K562 (cell line): Measurements from ENCODE around the gene SLC2A4. TPM values are rescaled to one million over a fixed set of nuclear protein-coding genes. Genes with fewer than 3 reads are reported as not detected.

Experiments
- ATAC-seq: fragments of 200-7000 bp; cut with Tn5 transposase; 3 replicates; pipeline ENCODE4 v1.9.1; 2020; ENCODE audit warnings: moderate library complexity
- BruUV-seq: library from RNA; stranded (reverse); fragments of 400-500 nt; replicated peaks from 2 replicates; lab custom pipeline; 2021; lab: Mats Ljungman, UMichigan
- CTCF ChIA-PET: fragments of 300-600 bp; formaldehyde crosslinking; extraction: SDS; loops from one replicate; lab custom pipeline; 2021; ENCODE audit warnings: low intra/inter-chr PET ratio; lab: Yijun Ruan, JAX
- POLR2A ChIA-PET: fragments of 300-600, 350-650 bp; sonication (Branson Sonifier 250); formaldehyde crosslinking; extraction: SDS; loops from one replicate; lab custom pipeline; 2021; ENCODE audit warnings: antibody characterized with exemption, inconsistent platforms; lab: Yijun Ruan, JAX
- DNase-seq, 4 experiments: peaks; one replicate each; pipeline versions ENCODE4 v3.0.0 to v3.0.0-alpha.2; 2011 to 2018; ENCODE audit warnings: low spot score in 3 of 4, mixed read lengths in 3 of 4; ENCODE audit errors: extremely low read depth in 1 of 4
- FAIRE-seq: peaks from 2 replicates; lab custom pipeline; 2011; peaks lifted over from hg19 to GRCh38; lab: Jason Lieb, UNC
- H2AFZ ChIP-seq: 2 replicates; pipeline ENCODE4 v1.6.0; 2011; ENCODE audit warnings: low read depth, low read length, control low read depth, inconsistent platforms
- H3K27ac ChIP-seq: fragments of 200-600 bp; 3 replicates; pipeline ENCODE4 v1.8.0; 2011; ENCODE audit warnings: low read depth, mild to moderate bottlenecking, control low read depth, inconsistent platforms, low read length, moderate library complexity, mixed read lengths; ENCODE audit errors: extremely low read depth
- H3K27me3 ChIP-seq, 2 experiments: fragments of 300-600 bp in 1 of 2; 2 replicates in 1 of 2; 3 replicates in 1 of 2; pipeline versions ENCODE4 v1.6.0 to v1.8.0; 2011; ENCODE audit warnings: inconsistent platforms in 2 of 2, low read length in 2 of 2, mild to moderate bottlenecking in 1 of 2, mixed read lengths in 1 of 2, moderate library complexity in 1 of 2; ENCODE audit not compliant: control insufficient read depth in 2 of 2, insufficient read depth in 2 of 2
- H3K36me3 ChIP-seq: fragments of 300-600 bp; 3 replicates; pipeline ENCODE4 v1.8.0; 2011; ENCODE audit warnings: mild to moderate bottlenecking, low read length, inconsistent platforms; ENCODE audit not compliant: control insufficient read depth, insufficient read depth
- H3K4me1 ChIP-seq, 2 experiments: fragments of 200-600 bp in 1 of 2; replicated peaks in 1 of 2; 2 replicates in 1 of 2; 3 replicates in 1 of 2; pipeline versions ENCODE4 v1.5.1 to v1.8.0; 2011; ENCODE audit warnings: inconsistent platforms in 2 of 2, low read length in 2 of 2, mild to moderate bottlenecking in 1 of 2, mixed read lengths in 1 of 2, moderate library complexity in 1 of 2; ENCODE audit not compliant: control insufficient read depth in 2 of 2, insufficient read depth in 2 of 2
- H3K4me2 ChIP-seq: 2 replicates; pipeline ENCODE4 v1.6.1; 2011; ENCODE audit warnings: low read length, control low read depth, inconsistent platforms, mixed read lengths; ENCODE audit not compliant: insufficient read depth
- H3K4me3 ChIP-seq: fragments of 200-600 bp; sonication (generic), shearing (Covaris generic); 2 replicates; pipeline ENCODE4 v1.5.1; 2016; ENCODE audit warnings: control low read depth, inconsistent platforms
- H3K79me2 ChIP-seq: fragments of 200-600 bp; 3 replicates; pipeline ENCODE4 v1.8.0; 2011; ENCODE audit warnings: low read length, inconsistent platforms; ENCODE audit not compliant: control insufficient read depth, insufficient read depth
- H3K9ac ChIP-seq, 2 experiments: 2 replicates each; pipeline versions ENCODE4 v1.6.0 to v1.6.1; 2011; ENCODE audit warnings: low read depth in 2 of 2, low read length in 2 of 2, control low read depth in 1 of 2, inconsistent platforms in 1 of 2, mild to moderate bottlenecking in 1 of 2, mixed read lengths in 1 of 2; ENCODE audit not compliant: insufficient read depth in 1 of 2
- H3K9me1 ChIP-seq: one replicate; pipeline ENCODE4 v1.6.0; 2011; ENCODE audit warnings: inconsistent platforms, mild to moderate bottlenecking, low read length, moderate library complexity; ENCODE audit not compliant: control insufficient read depth, insufficient read depth
- H3K9me3 ChIP-seq: replicated peaks from 2 replicates; pipeline ENCODE4 v1.5.1; 2011; ENCODE audit warnings: low read depth, low read length, inconsistent platforms; ENCODE audit not compliant: control insufficient read depth, insufficient read depth
- H4K20me1 ChIP-seq: replicated peaks from 2 replicates; pipeline ENCODE4 v1.6.1; 2011; ENCODE audit warnings: low read length, inconsistent platforms, mixed read lengths; ENCODE audit not compliant: control insufficient read depth, insufficient read depth
- BCL6 ChIP-seq: fragments of 250-450 bp; sonication (Bioruptor Pico); IDR thresholded peaks from 2 replicates; pipeline ENCODE4 v1.4.0; 2020
- CBFA2T2 ChIP-seq: fragments of 450-650 bp; conservative IDR thresholded peaks from 2 replicates; pipeline ENCODE4 v1.6.1; 2017; ENCODE audit warnings: mild to moderate bottlenecking
- ESRRA ChIP-seq: fragments of 450-650 bp; IDR thresholded peaks from 2 replicates; pipeline ENCODE4 v1.6.1; 2014; ENCODE audit warnings: low read depth, mild to moderate bottlenecking, moderate library complexity, borderline replicate concordance
- FOXK2 ChIP-seq, 2 experiments: fragments of 450-650 bp; IDR thresholded peaks in 1 of 2; conservative IDR thresholded peaks in 1 of 2; 2 replicates each; pipeline ENCODE4 v1.6.1; 2016; ENCODE audit warnings: low read depth in 2 of 2, mild to moderate bottlenecking in 1 of 2
- HDAC1 ChIP-seq, 2 experiments: fragments of 450-650 bp; IDR thresholded peaks; 2 replicates each; pipeline ENCODE4 v1.6.1; 2016 to 2017; ENCODE audit warnings: inconsistent platforms in 1 of 2, mild to moderate bottlenecking in 1 of 2, moderate library complexity in 1 of 2
- MAZ ChIP-seq, 2 experiments: fragments of 450-650 bp in 1 of 2; sonication (generic) in 1 of 2; formaldehyde crosslinking; IDR thresholded peaks in 1 of 2; conservative IDR thresholded peaks in 1 of 2; 2 replicates each; pipeline versions ENCODE4 v1.4.0 to v1.5.0; 2020; ENCODE audit warnings: mild to moderate bottlenecking in 1 of 2, missing genetic modification reagents in 1 of 2
- POLR2AphosphoS5 ChIP-seq: IDR thresholded peaks from 2 replicates; pipeline ENCODE4 v1.6.1; 2011; ENCODE audit warnings: mild to moderate bottlenecking, low read depth, low read length, moderate library complexity; ENCODE audit not compliant: control insufficient read depth, insufficient read depth
- TAL1 ChIP-seq: fragments of 450-650 bp; IDR thresholded peaks from 2 replicates; pipeline ENCODE4 v1.6.1; 2016; ENCODE audit warnings: mild to moderate bottlenecking
- TEAD1 ChIP-seq, 2 experiments: fragments of 450-650 bp in 1 of 2; sonication (generic) in 1 of 2; formaldehyde crosslinking; IDR thresholded peaks; 2 replicates each; pipeline versions ENCODE4 v1.4.0 to v1.8.0; 2020 to 2022; ENCODE audit warnings: mild to moderate bottlenecking in 2 of 2, missing genetic modification reagents in 1 of 2
- ZNF23 ChIP-seq: fragments of 250-450 bp; sonication (Bioruptor Pico); IDR thresholded peaks from 2 replicates; pipeline ENCODE4 v1.4.0; 2020; ENCODE audit warnings: mild to moderate bottlenecking
- ZNF3 ChIP-seq: fragments of 250-450 bp; sonication (Bioruptor Pico); IDR thresholded peaks from 2 replicates; pipeline ENCODE4 v1.5.0; 2021; ENCODE audit warnings: mild to moderate bottlenecking, moderate library complexity
- ZNF384 ChIP-seq: IDR thresholded peaks from 2 replicates; pipeline ENCODE4 v1.6.1; 2012; ENCODE audit warnings: low read depth, low read length, improper control_type of control experiment
- WGBS: fragments of 100-300 bp; shearing (Covaris generic); methylation state at CpG from one replicate; pipeline ENCODE4 v1.1.6; 2016; ENCODE audit warnings: low coverage, mixed read lengths; ENCODE audit not compliant: insufficient coverage; ENCODE audit errors: missing lambda C conversion rate; 5-methylcytosine and 5-hydroxymethylcytosine counted together
- in situ Hi-C: fragments of 300-500 bp; cut with MboI; formaldehyde crosslinking; loops from 4 replicates; pipeline ENCODE4 v1.15.0; 2018; ENCODE audit warnings: inconsistent platforms, mixed read lengths
- intact Hi-C: fragments of 100-400 bp; cut with micrococcal nuclease; formaldehyde crosslinking; loops from 2 replicates; pipeline ENCODE4 v1.14.2; 2022
- polyA plus RNA-seq, 8 experiments: library from polyadenylated mRNA; depleted of rRNA in 4 of 8; stranded (reverse) in 5 of 8; unstranded in 3 of 8; fragments of >200 nt; fragmentation: Nextera tagmentation in 2 of 8; fragmentation: Illumina TruSeq in 1 of 8; extraction: Ambion mirVana in 2 of 8; extraction: Trizol in 1 of 8; gene quantifications; 2 replicates each; pipeline versions ENCODE4 v1.2.1 to v1.2.3, GENCODE V29; 2011 to 2014; ENCODE audit warnings: inconsistent platforms in 1 of 8, missing spikeins in 1 of 8
- total RNA-seq, 7 experiments: library from RNA; depleted of rRNA in 6 of 7; stranded (reverse); fragments of >200 nt in 6 of 7; fragmentation: Illumina TruSeq in 2 of 7; extraction: Trizol in 2 of 7; gene quantifications; 2 replicates each; pipeline versions ENCODE4 v1.2.1 to v1.2.3, GENCODE V29; 2011 to 2021; ENCODE audit warnings: low replicate concordance in 1 of 7
- TF ChIP-seq, protein P1 (sequence below): sonication (generic); formaldehyde crosslinking; IDR thresholded peaks from 2 replicates; pipeline ENCODE4 v1.8.0; 2022; ENCODE audit warnings: missing genetic modification reagents, mild to moderate bottlenecking, moderate library complexity, borderline replicate concordance
- TF ChIP-seq, protein P2 (sequence below): sonication (generic); formaldehyde crosslinking; IDR thresholded peaks from 2 replicates; pipeline ENCODE4 v1.9.0; 2022; ENCODE audit warnings: mild to moderate bottlenecking, missing genetic modification reagents
- TF ChIP-seq, protein P3 (sequence below), 3 experiments: IDR thresholded peaks in 2 of 3; conservative IDR thresholded peaks in 1 of 3; 2 replicates each; pipeline ENCODE4 v1.5.1; 2011 to 2012; ENCODE audit warnings: low read length in 3 of 3, mild to moderate bottlenecking in 3 of 3, control low read depth in 2 of 3, improper control_type of control experiment in 1 of 3, inconsistent platforms in 1 of 3, low read depth in 1 of 3, mixed read lengths in 1 of 3, moderate library complexity in 1 of 3; ENCODE audit not compliant: insufficient read depth in 2 of 3

SLC2A4 gene
- total and polyA plus RNA-seq, 9 of the 15 experiments (the other 6 are each of a cell fraction or from before 2014, with no cell fraction given): 0.74 to 3.5 (median 1.6) TPM

DNA sequence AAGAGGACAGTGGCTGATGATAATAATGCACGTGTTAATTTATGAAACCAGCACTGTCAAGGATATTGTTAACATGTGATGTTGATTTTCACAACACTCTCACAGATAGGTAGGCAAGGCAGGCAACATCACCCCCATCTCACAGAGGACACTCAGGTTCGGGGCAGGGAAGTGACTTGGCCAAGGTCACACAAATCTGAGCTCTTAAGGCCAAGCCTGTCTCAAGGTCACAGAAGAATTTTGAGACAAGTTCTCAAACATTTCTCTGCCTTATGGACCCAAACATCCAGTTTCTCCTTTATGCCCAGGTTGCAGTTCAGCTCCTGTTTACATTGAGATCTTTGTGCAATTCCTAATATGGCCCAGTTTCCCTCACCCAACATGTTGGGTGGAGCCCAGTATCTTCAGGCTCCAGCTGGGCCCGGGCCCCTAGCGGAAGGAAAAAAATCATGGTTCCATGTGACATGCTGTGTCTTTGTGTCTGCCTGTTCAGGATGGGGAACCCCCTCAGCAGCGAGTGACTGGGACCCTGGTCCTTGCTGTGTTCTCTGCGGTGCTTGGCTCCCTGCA is 1.3 kb downstream of the SLC2A4 start:
- Histone ChIP-seq H3K27ac (peak overlapping the region; percentile 39; the same call in 2 of the 3 replicates), H3K27me3 (no peaks in the 10 kb centered on the region), H3K79me2 (no peaks in the 10 kb centered on the region; the same call in 2 of the 3 replicates), H2AFZ (no peak overlapping the region), H3K9ac (peak overlapping the region; percentile 65 to 91; a peak in 3 of 4 replicates), H3K4me1 (peaks cover 15 to 44% of the 10 kb centered on the region in 2 experiments; a peak in 4 of 5 replicates), H3K9me3 (no peaks in the 10 kb centered on the region), H3K9me1 (no peaks in the 10 kb centered on the region), H3K4me2 (peak overlapping the region; percentile 73), H4K20me1 (no peaks in the 10 kb centered on the region; the same call in 1 of the 2 replicates), H3K36me3 (0 out of 3 replicates have a peak, but pooled peaks cover 3% of the 10 kb centered on the region), H3K4me3 (peak overlapping the region; percentile 65; the same call in 1 of the 2 replicates)
- no TSS peak for BruUV-seq
- ChIA-PET POLR2A (interaction anchor here (0.6 to 1.4 kb wide), 7 partner anchors 11 to 367 kb away, joined by 3 to 5 read pairs (median 3); partner anchors contain the start of gene PHF23), CTCF (no interaction called here)
- in situ Hi-C loops: loop anchor here (5.0 kb wide), 1 partner anchor 59 kb away; no protein-coding TSS in a partner anchor
- intact Hi-C loops: loop anchor here (5.0 kb wide), 1 partner anchor 46 kb away; the partner anchor contains the start of gene PHF23
- DNase-seq: peak in 3 of 4 experiments; percentile 35 to 69 (median 44)
- 8% methylated on average over 6 of the region's 6 CpGs for WGBS
- ATAC-seq: peak; percentile 22; the same call in 1 of the 3 replicates
- peak; percentile 84 for FAIRE-seq
- no peak for TF ChIP-seq ZNF3 (CRISPR knock-in tag)
- TF ChIP-seq, protein P1, sequence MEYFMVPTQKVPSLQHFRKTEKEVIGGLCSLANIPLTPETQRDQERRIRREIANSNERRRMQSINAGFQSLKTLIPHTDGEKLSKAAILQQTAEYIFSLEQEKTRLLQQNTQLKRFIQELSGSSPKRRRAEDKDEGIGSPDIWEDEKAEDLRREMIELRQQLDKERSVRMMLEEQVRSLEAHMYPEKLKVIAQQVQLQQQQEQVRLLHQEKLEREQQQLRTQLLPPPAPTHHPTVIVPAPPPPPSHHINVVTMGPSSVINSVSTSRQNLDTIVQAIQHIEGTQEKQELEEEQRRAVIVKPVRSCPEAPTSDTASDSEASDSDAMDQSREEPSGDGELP: peak; percentile 97
- no peak for TF ChIP-seq ZNF23 (CRISPR knock-in tag)
- TF ChIP-seq TEAD1 (CRISPR knock-in tag; IDR thresholded peaks at IDR 0.05): 0 out of 4 replicates have a peak, but pooled peaks of 1 of the 2 experiments have one; percentile 17
- TF ChIP-seq HDAC1 (IDR thresholded peaks at IDR 0.05): 0 out of 4 replicates have a peak, but pooled peaks of 1 of the 2 experiments have one; percentile 9
- TF ChIP-seq POLR2AphosphoS5: no peak
- TF ChIP-seq, protein P2, sequence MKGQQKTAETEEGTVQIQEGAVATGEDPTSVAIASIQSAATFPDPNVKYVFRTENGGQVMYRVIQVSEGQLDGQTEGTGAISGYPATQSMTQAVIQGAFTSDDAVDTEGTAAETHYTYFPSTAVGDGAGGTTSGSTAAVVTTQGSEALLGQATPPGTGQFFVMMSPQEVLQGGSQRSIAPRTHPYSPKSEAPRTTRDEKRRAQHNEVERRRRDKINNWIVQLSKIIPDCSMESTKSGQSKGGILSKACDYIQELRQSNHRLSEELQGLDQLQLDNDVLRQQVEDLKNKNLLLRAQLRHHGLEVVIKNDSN (CRISPR knock-in tag): 0 out of 2 replicates have a peak, but pooled peaks have one; percentile 28
- TF ChIP-seq ESRRA: peak; percentile 73; the same call in 1 of the 2 replicates
- peak; percentile 45; the same call in 1 of the 2 replicates for TF ChIP-seq ZNF384
- TF ChIP-seq TAL1: peak; percentile 36
- no peak for TF ChIP-seq BCL6 (CRISPR knock-in tag)
- TF ChIP-seq, protein P3, sequence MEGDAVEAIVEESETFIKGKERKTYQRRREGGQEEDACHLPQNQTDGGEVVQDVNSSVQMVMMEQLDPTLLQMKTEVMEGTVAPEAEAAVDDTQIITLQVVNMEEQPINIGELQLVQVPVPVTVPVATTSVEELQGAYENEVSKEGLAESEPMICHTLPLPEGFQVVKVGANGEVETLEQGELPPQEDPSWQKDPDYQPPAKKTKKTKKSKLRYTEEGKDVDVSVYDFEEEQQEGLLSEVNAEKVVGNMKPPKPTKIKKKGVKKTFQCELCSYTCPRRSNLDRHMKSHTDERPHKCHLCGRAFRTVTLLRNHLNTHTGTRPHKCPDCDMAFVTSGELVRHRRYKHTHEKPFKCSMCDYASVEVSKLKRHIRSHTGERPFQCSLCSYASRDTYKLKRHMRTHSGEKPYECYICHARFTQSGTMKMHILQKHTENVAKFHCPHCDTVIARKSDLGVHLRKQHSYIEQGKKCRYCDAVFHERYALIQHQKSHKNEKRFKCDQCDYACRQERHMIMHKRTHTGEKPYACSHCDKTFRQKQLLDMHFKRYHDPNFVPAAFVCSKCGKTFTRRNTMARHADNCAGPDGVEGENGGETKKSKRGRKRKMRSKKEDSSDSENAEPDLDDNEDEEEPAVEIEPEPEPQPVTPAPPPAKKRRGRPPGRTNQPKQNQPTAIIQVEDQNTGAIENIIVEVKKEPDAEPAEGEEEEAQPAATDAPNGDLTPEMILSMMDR (IDR thresholded peaks at IDR 0.05 in 2 of 3, conservative IDR thresholded peaks at IDR 0.05 in 1 of 3; ENCODE audit: insufficient read depth in 2 of 3, low read depth in 1 of 3, low read length in 3 of 3): peak; percentile 15 to 36 (median 27); a peak in 3 of 6 replicates
- TF ChIP-seq FOXK2 (conservative IDR thresholded peaks at IDR 0.05 in 1 of 2, IDR thresholded peaks at IDR 0.05 in 1 of 2; ENCODE audit: low read depth in 2 of 2): peak; percentile 77 to 83
- TF ChIP-seq CBFA2T2: 0 out of 2 replicates have a peak, but pooled peaks have one; percentile 30
- no peak for TF ChIP-seq MAZ (CRISPR knock-in tag; conservative IDR thresholded peaks at IDR 0.05 in 1 of 2, IDR thresholded peaks at IDR 0.05 in 1 of 2)
